ENCODE measurements around the gene PTPN18.

GRCh38 chr2:130346041-130346740 lies 9.7 kb upstream of the PTPN18 start:
- TF ChIP-seq, protein P1, sequence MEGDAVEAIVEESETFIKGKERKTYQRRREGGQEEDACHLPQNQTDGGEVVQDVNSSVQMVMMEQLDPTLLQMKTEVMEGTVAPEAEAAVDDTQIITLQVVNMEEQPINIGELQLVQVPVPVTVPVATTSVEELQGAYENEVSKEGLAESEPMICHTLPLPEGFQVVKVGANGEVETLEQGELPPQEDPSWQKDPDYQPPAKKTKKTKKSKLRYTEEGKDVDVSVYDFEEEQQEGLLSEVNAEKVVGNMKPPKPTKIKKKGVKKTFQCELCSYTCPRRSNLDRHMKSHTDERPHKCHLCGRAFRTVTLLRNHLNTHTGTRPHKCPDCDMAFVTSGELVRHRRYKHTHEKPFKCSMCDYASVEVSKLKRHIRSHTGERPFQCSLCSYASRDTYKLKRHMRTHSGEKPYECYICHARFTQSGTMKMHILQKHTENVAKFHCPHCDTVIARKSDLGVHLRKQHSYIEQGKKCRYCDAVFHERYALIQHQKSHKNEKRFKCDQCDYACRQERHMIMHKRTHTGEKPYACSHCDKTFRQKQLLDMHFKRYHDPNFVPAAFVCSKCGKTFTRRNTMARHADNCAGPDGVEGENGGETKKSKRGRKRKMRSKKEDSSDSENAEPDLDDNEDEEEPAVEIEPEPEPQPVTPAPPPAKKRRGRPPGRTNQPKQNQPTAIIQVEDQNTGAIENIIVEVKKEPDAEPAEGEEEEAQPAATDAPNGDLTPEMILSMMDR (IDR thresholded peaks at IDR 0.05 in 4 of 5, conservative IDR thresholded peaks at IDR 0.05 in 1 of 5) = no peak
- TF ChIP-seq POLR2A (IDR thresholded peaks at IDR 0.05) = no peak

All from gastrocnemius medialis (tissue), 4 donors.